COLO829 (cell line): ENCODE data around the gene ZNF512B.
"Not testable (repeated sequence)": the region's sequence is repeated elsewhere in the genome, so short reads cannot be mapped to it uniquely, and the experiment has no call there.

Experiments used
- DNase-seq: peaks from one replicate; pipeline ENCODE4 v3.0.0; 2012; ENCODE audit warnings: low spot score

ZNF512B gene

GRCh38 chr20:63977739-63978276, 8.1 kb upstream of the ZNF512B start:
- DNase-seq: no peak

GRCh38 chr20:63976980-63977738, 7.4 kb upstream of the ZNF512B start:
- no peak for DNase-seq

GRCh38 chr20:63976511-63976910, 6.8 kb upstream of the ZNF512B start:
- not testable (repeated sequence) for DNase-seq

- no peak for DNase-seq
Measured at GRCh38 chr20:63974402-63975200, 4.9 kb upstream of the ZNF512B start.

- DNase-seq: peak; percentile 86
Measured at GRCh38 chr20:63973636-63974401, 4.1 kb upstream of the ZNF512B start.

GRCh38 chr20:63973160-63973479, 3.4 kb upstream of the ZNF512B start:
- DNase-seq: no peak

GRCh38 chr20:63972312-63973159, 2.8 kb upstream of the ZNF512B start:
- DNase-seq: no peak

GRCh38 chr20:63971960-63972311, 2.2 kb upstream of the ZNF512B start:
- not testable (repeated sequence) for DNase-seq

- no peak for DNase-seq
Measured at GRCh38 chr20:63970714-63971431, 1.1 kb upstream of the ZNF512B start.

- no peak for DNase-seq
Measured at GRCh38 chr20:63968928-63969760, 586 bp downstream of the ZNF512B start.

GRCh38 chr20:63968136-63968927, 1.4 kb downstream of the ZNF512B start:
- no peak for DNase-seq

GRCh38 chr20:63967330-63968135, 2.2 kb downstream of the ZNF512B start:
- no peak for DNase-seq

- DNase-seq: no peak
Measured at GRCh38 chr20:63966944-63967322, 2.8 kb downstream of the ZNF512B start.

- no peak for DNase-seq
Measured at GRCh38 chr20:63966172-63966943, 3.4 kb downstream of the ZNF512B start.

GRCh38 chr20:63964412-63964811, 5.3 kb downstream of the ZNF512B start:
- no peak for DNase-seq

GRCh38 chr20:63963784-63964301, 5.9 kb downstream of the ZNF512B start:
- DNase-seq: no peak

GRCh38 chr20:63963348-63963741, 6.4 kb downstream of the ZNF512B start:
- DNase-seq: no peak
